Mucosa of descending colon (tissue), 3 donors: Measurements from ENCODE around the gene TJP1. TPM values are rescaled to one million over a fixed set of nuclear protein-coding genes. Genes with fewer than 3 reads are reported as not detected.

ENCODE experiments used
- ATAC-seq: fragments of 200-7000 bp; cut with Tn5 transposase; one replicate; pipeline ENCODE4 v1.9.1; 2020; ENCODE audit warnings: mild to moderate bottlenecking, moderate library complexity
- DNase-seq, 3 donors: peaks; one replicate each; pipeline ENCODE4 v3.0.0-alpha.2; 2020
- H3K36me3 ChIP-seq: fragments of 200-600 bp; one replicate; pipeline ENCODE4 v1.8.0; 2021; ENCODE audit warnings: low read depth, mild to moderate bottlenecking
- H3K4me1 ChIP-seq: fragments of 200-600 bp; one replicate; pipeline ENCODE4 v1.8.0; 2021; ENCODE audit warnings: low read depth, mild to moderate bottlenecking
- H3K4me3 ChIP-seq: fragments of 200-600 bp; one replicate; pipeline ENCODE4 v1.8.0; 2021; ENCODE audit warnings: mild to moderate bottlenecking
- H3K9me3 ChIP-seq: fragments of 200-600 bp; one replicate; pipeline ENCODE4 v1.8.0; 2021; ENCODE audit warnings: mild to moderate bottlenecking
- intact Hi-C, 2 donors: fragments of 100-400 bp; cut with DNase I in 1 of 2; cut with micrococcal nuclease in 1 of 2; formaldehyde crosslinking; loops; one replicate each; pipeline versions ENCODE4 v1.11.0 to v1.11.1; 2022; cut with DNase I, micrococcal nuclease
- total RNA-seq, 3 donors: library from RNA; stranded (reverse); fragmentation: NEBNext Ultra II Directional in 2 of 3; extraction: Animal tissue kit (Norgen Biotek cat#: 25700) in 2 of 3; gene quantifications; one replicate each; pipeline versions ENCODE4 v1.2.1 to v1.2.4, GENCODE V29; 2021 to 2023
- TF ChIP-seq, protein P1 (sequence below): fragments of 200-600 bp; IDR thresholded peaks from one replicate; pipeline ENCODE4 v1.8.0; 2022; ENCODE audit warnings: antibody characterized with exemption, mild to moderate bottlenecking
- donor health status: DM: no; HTN: no; CAD: no; lungs with moderate emphysema.
- donor health status: DM: no; HTN: no; CAD: no.
- donor health status: DM: no; HTN: yes; CAD: no.

Gene TJP1
- total RNA-seq, 3 donors from 2014 or later = 78.8 to 129 (median 86.9) TPM

DNA sequence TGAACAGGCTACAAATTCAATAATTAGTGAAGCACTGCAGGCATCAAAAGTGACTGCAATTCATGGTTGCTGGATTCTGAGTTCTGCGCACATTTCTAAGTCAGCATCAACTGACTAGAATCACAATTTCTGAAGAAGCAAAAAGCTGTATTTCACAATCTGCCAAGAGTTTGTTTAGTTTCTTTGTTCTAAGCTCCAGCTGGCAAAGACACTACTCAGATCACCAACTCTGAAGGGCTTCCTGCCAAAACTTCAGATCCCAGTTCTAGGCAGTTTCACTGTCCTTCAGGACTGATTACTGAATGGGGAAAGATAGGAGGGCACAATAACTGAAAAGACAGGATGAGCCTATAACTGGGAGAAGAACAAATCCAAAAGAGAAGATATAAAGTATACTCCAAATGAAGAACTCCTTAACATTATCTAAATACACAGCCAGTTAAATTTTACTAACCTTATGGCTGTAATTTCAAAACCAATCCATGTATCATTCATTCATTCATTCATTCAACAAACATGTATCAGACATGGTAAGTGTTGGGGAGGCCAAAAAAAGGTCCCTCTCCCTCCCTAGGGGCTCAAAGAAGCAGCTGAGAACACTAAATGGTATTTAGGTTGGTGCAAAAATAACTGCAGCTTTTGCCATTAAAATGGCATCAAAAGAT lies 17.1 kb downstream of the TJP1 start:
- H3K9me3 ChIP-seq = no peaks in the 10 kb centered on the region
- peak in 1 of 3 donors; percentile 16 for DNase-seq
- intact Hi-C loops = no loop called here

DNA sequence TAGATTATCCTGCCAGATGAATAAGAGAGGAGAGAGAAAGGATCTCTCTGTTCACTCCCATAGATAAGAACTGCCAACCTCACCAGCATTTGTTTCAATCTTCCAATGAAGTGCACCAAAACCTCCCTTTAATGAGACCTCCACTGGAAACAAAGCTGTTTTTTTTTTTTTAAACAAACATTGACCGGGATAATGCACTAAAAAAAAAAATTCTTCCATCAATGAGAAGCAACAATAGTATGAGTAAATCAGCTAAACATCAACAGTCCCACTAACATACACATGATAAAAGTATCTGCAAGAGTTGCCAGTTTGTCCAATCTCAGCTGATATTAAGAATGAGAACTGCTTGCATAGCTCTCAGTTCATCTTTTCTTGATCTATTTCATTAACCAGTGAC lies 19.9 kb downstream of the TJP1 start:
- H3K4me3 ChIP-seq = no peak overlapping the region
- no peak for DNase-seq
- H3K36me3 ChIP-seq = no peaks in the 10 kb centered on the region
- TF ChIP-seq, protein P1, sequence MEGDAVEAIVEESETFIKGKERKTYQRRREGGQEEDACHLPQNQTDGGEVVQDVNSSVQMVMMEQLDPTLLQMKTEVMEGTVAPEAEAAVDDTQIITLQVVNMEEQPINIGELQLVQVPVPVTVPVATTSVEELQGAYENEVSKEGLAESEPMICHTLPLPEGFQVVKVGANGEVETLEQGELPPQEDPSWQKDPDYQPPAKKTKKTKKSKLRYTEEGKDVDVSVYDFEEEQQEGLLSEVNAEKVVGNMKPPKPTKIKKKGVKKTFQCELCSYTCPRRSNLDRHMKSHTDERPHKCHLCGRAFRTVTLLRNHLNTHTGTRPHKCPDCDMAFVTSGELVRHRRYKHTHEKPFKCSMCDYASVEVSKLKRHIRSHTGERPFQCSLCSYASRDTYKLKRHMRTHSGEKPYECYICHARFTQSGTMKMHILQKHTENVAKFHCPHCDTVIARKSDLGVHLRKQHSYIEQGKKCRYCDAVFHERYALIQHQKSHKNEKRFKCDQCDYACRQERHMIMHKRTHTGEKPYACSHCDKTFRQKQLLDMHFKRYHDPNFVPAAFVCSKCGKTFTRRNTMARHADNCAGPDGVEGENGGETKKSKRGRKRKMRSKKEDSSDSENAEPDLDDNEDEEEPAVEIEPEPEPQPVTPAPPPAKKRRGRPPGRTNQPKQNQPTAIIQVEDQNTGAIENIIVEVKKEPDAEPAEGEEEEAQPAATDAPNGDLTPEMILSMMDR = no peak
- H3K4me1 ChIP-seq = peaks cover 6% of the 10 kb centered on the region
- ATAC-seq = no peak
- intact Hi-C loops = no loop called here
- no peaks in the 10 kb centered on the region for H3K9me3 ChIP-seq

More for the DNA sequence above, 17.1 kb downstream of the TJP1 start:
- TF ChIP-seq, protein P1 = no peak
- ATAC-seq = peak; percentile 52
- Histone ChIP-seq H3K4me3 (no peak overlapping the region), H3K36me3 (no peaks in the 10 kb centered on the region), H3K4me1 (peaks cover 6% of the 10 kb centered on the region)

DNA sequence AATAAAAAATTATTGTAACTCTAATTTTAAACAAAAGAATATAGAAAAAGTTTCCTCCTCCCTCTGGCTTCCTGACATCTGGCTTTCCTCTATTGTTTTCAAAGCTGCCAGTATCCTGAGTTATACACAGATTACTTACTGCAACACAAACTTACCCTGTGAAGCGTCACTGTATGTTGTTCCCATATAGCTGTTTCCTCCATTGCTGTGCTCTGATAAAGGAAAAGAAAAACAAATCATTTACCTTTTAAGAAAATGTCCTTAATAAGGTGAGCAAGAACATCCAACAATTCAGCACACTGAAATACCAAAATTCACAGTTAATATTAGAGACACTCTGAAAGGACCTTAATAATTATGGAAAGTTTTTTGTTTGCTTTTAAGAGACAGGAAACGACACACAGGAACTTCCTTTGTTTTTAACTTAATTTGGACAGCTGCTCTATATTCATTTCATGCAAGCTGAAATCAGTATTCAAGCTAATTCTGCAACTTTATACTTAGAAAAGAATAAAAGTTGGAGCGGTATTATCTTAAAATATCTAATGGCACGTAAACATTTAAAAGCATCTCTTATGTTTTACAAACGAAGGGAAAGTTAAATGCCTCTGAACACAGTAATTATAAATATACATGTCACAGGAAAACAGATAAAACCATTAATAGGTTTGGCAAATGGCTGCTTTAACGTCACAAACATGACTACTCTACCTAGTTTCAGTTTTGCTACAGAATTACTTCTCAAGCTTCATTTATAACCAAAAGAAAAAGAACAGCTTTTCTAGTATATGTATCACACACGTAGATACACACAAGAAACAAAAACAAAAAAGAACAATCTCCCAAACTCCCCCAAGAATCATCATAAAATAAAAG lies 21.5 kb downstream of the TJP1 start:
- no peak for DNase-seq
- no peaks in the 10 kb centered on the region for H3K9me3 ChIP-seq
- H3K36me3 ChIP-seq = no peaks in the 10 kb centered on the region
- ATAC-seq = no peak
- intact Hi-C loops = no loop called here
- TF ChIP-seq, protein P1 = no peak
- H3K4me3 ChIP-seq = no peak overlapping the region
- H3K4me1 ChIP-seq = peaks cover 6% of the 10 kb centered on the region

DNA sequence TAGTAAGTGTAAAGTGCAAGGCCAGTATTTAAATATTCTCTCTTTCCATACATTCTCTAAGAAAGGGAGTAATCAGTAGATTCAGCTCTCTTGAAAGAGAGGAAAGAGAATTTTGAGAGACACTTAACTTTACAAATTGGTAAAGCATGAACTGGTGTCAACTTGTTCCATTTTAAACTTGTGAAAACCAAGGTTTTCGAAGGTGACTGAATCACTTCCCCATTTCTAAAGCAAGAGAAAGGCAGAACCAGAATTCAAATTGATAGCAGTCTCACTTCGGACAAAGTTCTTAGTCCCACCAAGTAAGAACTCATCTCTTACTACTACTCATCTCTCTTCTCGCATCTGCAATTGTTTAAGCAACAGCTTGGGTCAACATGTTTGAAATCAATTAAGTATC lies 22.4 kb downstream of the TJP1 start:
- Histone ChIP-seq H3K9me3 (no peaks in the 10 kb centered on the region), H3K4me3 (no peak overlapping the region), H3K36me3 (no peaks in the 10 kb centered on the region), H3K4me1 (no peaks in the 10 kb centered on the region)
- DNase-seq (no peak), ATAC-seq (no peak)
- intact Hi-C loops = no loop called here
- TF ChIP-seq, protein P1 = no peak

DNA sequence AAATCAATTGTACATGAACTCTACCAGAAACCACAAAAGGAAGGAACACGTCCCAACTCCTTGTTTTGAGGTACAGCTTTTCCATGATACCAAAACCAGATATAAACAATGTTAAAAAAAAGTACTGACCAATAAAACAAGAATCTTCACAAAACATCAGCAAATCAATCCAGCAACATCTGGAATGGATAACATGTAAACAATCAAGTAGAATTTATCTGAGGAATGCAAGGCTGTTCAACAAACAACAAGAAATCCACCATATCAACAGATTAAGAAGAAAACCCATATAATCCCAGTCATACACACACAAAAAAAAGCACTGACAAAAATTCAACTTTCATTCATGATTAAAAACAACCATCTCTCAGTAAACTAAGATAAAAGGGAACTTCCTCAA lies 26.7 kb downstream of the TJP1 start:
- TF ChIP-seq, protein P1 = no peak
- DNase-seq = no peak
- no peak for ATAC-seq
- no peaks in the 10 kb centered on the region for H3K36me3 ChIP-seq
- H3K4me3 ChIP-seq = no peak overlapping the region
- no peaks in the 10 kb centered on the region for H3K4me1 ChIP-seq
- H3K9me3 ChIP-seq = no peaks in the 10 kb centered on the region
- intact Hi-C loops = no loop called here
